ENCODE results near the gene CHCT1. TPM values are rescaled to one million over a fixed set of nuclear protein-coding genes. Genes with fewer than 3 reads are reported as not detected.
A peak's percentile ranks its signal among the peaks of the same experiment; 100 is the strongest.

The CHCT1 gene
- polyA plus RNA-seq, 3 donors, result 0.89 TPM; not detected in 2

GRCh38 chr17:60392845-60393702 lies 29.2 kb upstream of the CHCT1 start:
- Histone ChIP-seq H3K9me3 (replicated peaks in 1 of 2; ENCODE audit: control insufficient read depth in 1 of 2, insufficient read depth in 1 of 2, low read length in 2 of 2) (no peaks in the 10 kb centered on the region), H3K27me3 (ENCODE audit: control insufficient read depth in 2 of 2, insufficient read depth in 2 of 2, low read length in 2 of 2) (no peaks in the 10 kb centered on the region), H3K79me2 (ENCODE audit: insufficient read depth, low read length) (peaks cover 56% of the 10 kb centered on the region), H3K27ac (ENCODE audit: low read depth in 1 of 2, low read length in 2 of 2) (peak overlapping the region; percentile 89 to 92), H3K4me2 (replicated peaks; ENCODE audit: extremely low read depth, low read length, poor library complexity, severe bottlenecking) (peak overlapping the region; percentile 88), H3K9ac (ENCODE audit: insufficient read depth, low read length, poor library complexity, severe bottlenecking) (peak overlapping the region; percentile 92), H2AFZ (ENCODE audit: insufficient read depth, low read depth, low read length, poor library complexity, severe bottlenecking) (peak overlapping the region; percentile 76), H3K36me3 (replicated peaks in 1 of 2; ENCODE audit: control insufficient read depth in 1 of 2, insufficient read depth in 2 of 2, low read length in 2 of 2) (no peaks in the 10 kb centered on the region), H3K4me1 (ENCODE audit: control insufficient read depth in 1 of 2, insufficient read depth in 2 of 2, low read length in 2 of 2) (peaks cover 78 to 84% of the 10 kb centered on the region in 2 donors), H3K4me3 (replicated peaks in 1 of 3; ENCODE audit: low read depth in 2 of 3, low read length in 3 of 3) (peak overlapping the region; percentile 42 to 91 (median 83)), H4K20me1 (ENCODE audit: insufficient read depth, low read length) (peaks cover 10% of the 10 kb centered on the region)
- no peaks in the 10 kb centered on the region for H3K36me3 Mint-ChIP-seq
- peaks cover 0 to 2% (median 0%) of the 10 kb centered on the region in 7 donors for H3K9me3 Mint-ChIP-seq
- WGBS (ENCODE audit: insufficient coverage), result 0% methylated on average over 5 of the region's 17 CpGs
- no peaks in the 10 kb centered on the region for H3K27me3 Mint-ChIP-seq (ENCODE audit: low read depth in 3 of 3)
- TF ChIP-seq, protein P1, sequence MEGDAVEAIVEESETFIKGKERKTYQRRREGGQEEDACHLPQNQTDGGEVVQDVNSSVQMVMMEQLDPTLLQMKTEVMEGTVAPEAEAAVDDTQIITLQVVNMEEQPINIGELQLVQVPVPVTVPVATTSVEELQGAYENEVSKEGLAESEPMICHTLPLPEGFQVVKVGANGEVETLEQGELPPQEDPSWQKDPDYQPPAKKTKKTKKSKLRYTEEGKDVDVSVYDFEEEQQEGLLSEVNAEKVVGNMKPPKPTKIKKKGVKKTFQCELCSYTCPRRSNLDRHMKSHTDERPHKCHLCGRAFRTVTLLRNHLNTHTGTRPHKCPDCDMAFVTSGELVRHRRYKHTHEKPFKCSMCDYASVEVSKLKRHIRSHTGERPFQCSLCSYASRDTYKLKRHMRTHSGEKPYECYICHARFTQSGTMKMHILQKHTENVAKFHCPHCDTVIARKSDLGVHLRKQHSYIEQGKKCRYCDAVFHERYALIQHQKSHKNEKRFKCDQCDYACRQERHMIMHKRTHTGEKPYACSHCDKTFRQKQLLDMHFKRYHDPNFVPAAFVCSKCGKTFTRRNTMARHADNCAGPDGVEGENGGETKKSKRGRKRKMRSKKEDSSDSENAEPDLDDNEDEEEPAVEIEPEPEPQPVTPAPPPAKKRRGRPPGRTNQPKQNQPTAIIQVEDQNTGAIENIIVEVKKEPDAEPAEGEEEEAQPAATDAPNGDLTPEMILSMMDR (IDR thresholded peaks at IDR 0.05), result no peak
- peaks cover 79% of the 10 kb centered on the region for H3K4me1 Mint-ChIP-seq
- intact Hi-C loops (cut with micrococcal nuclease), result no loop called here
- DNase-seq, result peak in 2 of 3 donors; percentile 40 to 53
- H3K4me3 Mint-ChIP-seq, result peak overlapping the region; percentile 97 to 99
- peak overlapping the region; percentile 98 to 100 (median 99) for H3K27ac Mint-ChIP-seq

DNA sequence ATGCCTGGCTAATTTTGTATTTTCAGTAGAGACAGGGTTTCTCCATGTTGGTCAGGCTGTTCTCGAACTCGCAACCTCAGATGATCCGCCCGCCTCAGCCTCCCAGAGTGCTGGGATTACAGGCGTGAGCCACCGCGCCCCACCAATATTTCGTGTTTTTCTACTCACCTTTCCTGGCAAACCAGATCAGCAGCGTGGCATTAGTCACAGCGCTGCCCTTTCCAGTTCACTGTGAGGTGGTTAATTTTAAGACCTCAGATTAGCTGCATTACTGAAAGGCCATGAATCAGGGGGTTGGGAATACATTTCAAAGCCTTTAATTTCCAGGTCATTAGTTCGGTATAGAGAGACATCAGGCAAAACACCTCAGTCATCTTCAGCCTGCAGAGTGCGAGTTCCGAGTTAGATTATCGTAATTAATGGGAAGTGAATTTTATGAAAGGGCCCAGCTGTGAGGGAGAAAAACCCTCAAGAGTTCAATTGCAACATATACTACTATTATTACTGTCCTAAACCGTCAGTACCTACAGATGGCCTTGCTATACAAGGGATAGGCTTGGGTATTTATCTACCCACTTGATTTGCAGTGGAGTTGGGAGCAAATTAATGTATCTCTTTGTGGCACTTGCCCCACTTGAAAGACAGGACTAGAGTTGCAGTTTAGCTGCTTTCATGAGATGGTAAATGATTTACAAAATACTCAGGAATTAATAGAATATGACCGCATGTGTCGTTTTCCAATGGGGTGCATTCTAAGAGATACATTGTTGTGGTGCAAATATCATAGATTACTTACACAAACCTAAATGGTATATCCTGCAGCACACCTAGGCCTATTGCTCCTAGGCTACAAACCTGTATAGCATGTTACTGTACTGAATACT lies 28.2 kb upstream of the CHCT1 start:
- H3K36me3 ChIP-seq (replicated peaks in 1 of 2; ENCODE audit: control insufficient read depth in 1 of 2, insufficient read depth in 2 of 2, low read length in 2 of 2), result no peaks in the 10 kb centered on the region
- H3K27ac ChIP-seq (ENCODE audit: low read depth in 1 of 2, low read length in 2 of 2), result peak overlapping the region; percentile 57 to 92
- intact Hi-C loops (cut with micrococcal nuclease), result no loop called here
- peak overlapping the region; percentile 84 to 99 (median 99) for H3K27ac Mint-ChIP-seq
- H3K4me1 Mint-ChIP-seq, result peaks cover 79% of the 10 kb centered on the region
- peaks cover 4% of the 10 kb centered on the region for H4K20me1 ChIP-seq (ENCODE audit: insufficient read depth, low read length)
- H3K9ac ChIP-seq (ENCODE audit: insufficient read depth, low read length, poor library complexity, severe bottlenecking), result no peak overlapping the region
- peaks cover 83 to 84% of the 10 kb centered on the region in 2 donors for H3K4me1 ChIP-seq (ENCODE audit: control insufficient read depth in 1 of 2, insufficient read depth in 2 of 2, low read length in 2 of 2)
- no peak overlapping the region for H2AFZ ChIP-seq (ENCODE audit: insufficient read depth, low read depth, low read length, poor library complexity, severe bottlenecking)
- H3K27me3 ChIP-seq (ENCODE audit: control insufficient read depth in 2 of 2, insufficient read depth in 2 of 2, low read length in 2 of 2), result no peaks in the 10 kb centered on the region
- H3K79me2 ChIP-seq (ENCODE audit: insufficient read depth, low read length), result peaks cover 45% of the 10 kb centered on the region
- WGBS (ENCODE audit: insufficient coverage), result 86% methylated on average over 8 of the region's 17 CpGs
- no peaks in the 10 kb centered on the region for H3K27me3 Mint-ChIP-seq (ENCODE audit: low read depth in 3 of 3)
- DNase-seq, result peak in 2 of 3 donors; percentile 60 to 70
- H3K9me3 Mint-ChIP-seq, result peaks cover 0 to 2% (median 0%) of the 10 kb centered on the region in 7 donors
- peak overlapping the region; percentile 24 to 26 for H3K4me3 Mint-ChIP-seq
- peak overlapping the region in 1 of 3 experiments; percentile 91 for H3K4me3 ChIP-seq (replicated peaks in 1 of 3; ENCODE audit: low read depth in 2 of 3, low read length in 3 of 3)
- H3K9me3 ChIP-seq (replicated peaks in 1 of 2; ENCODE audit: control insufficient read depth in 1 of 2, insufficient read depth in 1 of 2, low read length in 2 of 2), result no peaks in the 10 kb centered on the region
- peak overlapping the region; percentile 88 for H3K4me2 ChIP-seq (replicated peaks; ENCODE audit: extremely low read depth, low read length, poor library complexity, severe bottlenecking)
- no peaks in the 10 kb centered on the region for H3K36me3 Mint-ChIP-seq
- TF ChIP-seq, protein P1 (IDR thresholded peaks at IDR 0.05), result no peak

All from CD14-positive monocyte (primary cell).